Measurements from ENCODE around the gene HK1.

HK1 gene

GRCh38 chr10:69232252-69232651 lies 46.0 kb upstream of the HK1 start:
- H3K27me3 ChIP-seq (ENCODE audit: insufficient read depth, low read length), result no peaks in the 10 kb centered on the region
- no peak overlapping the region for H2AFZ ChIP-seq (ENCODE audit: low read length)
- no peaks in the 10 kb centered on the region for H3F3A ChIP-seq (ENCODE audit: insufficient read depth, low read length)
- H3K79me2 ChIP-seq (ENCODE audit: insufficient read depth, low read length), result no peaks in the 10 kb centered on the region
- no peaks in the 10 kb centered on the region for H3K9me2 ChIP-seq (ENCODE audit: low read depth, low read length)
- H3K27ac ChIP-seq (ENCODE audit: low read depth, low read length, poor library complexity, severe bottlenecking), result no peak overlapping the region
- H3K4me2 ChIP-seq (ENCODE audit: low read length), result no peak overlapping the region
- TF ChIP-seq CTCF (IDR thresholded peaks at IDR 0.05; ENCODE audit: low read length), result no peak
- TF ChIP-seq EZH2 (IDR thresholded peaks at IDR 0.05; ENCODE audit: borderline replicate concordance, low read length), result no peak
- H3K4me1 ChIP-seq (ENCODE audit: insufficient read depth, low read length, severe bottlenecking), result peaks cover 12% of the 10 kb centered on the region
- no peaks in the 10 kb centered on the region for H4K20me1 ChIP-seq (ENCODE audit: insufficient read depth, low read length)
- H3K9me3 ChIP-seq (ENCODE audit: low read length), result no peaks in the 10 kb centered on the region
- no peak overlapping the region for H3K9ac ChIP-seq (ENCODE audit: low read length)
- H3K36me3 ChIP-seq (ENCODE audit: insufficient read depth, low read length), result no peaks in the 10 kb centered on the region
- no peak overlapping the region for H3K4me3 ChIP-seq (ENCODE audit: low read depth, low read length, poor library complexity, severe bottlenecking)

GRCh38 chr10:69232736-69233480 lies 45.4 kb upstream of the HK1 start:
- Histone ChIP-seq H3K36me3 (ENCODE audit: insufficient read depth, low read length) (no peaks in the 10 kb centered on the region), H3K9me3 (ENCODE audit: low read length) (no peaks in the 10 kb centered on the region), H3K4me3 (ENCODE audit: low read depth, low read length, poor library complexity, severe bottlenecking) (no peak overlapping the region), H4K20me1 (ENCODE audit: insufficient read depth, low read length) (no peaks in the 10 kb centered on the region), H3K79me2 (ENCODE audit: insufficient read depth, low read length) (no peaks in the 10 kb centered on the region), H3K27ac (ENCODE audit: low read depth, low read length, poor library complexity, severe bottlenecking) (no peak overlapping the region), H3K9ac (ENCODE audit: low read length) (no peak overlapping the region), H3K4me1 (ENCODE audit: insufficient read depth, low read length, severe bottlenecking) (peaks cover 12% of the 10 kb centered on the region), H3K4me2 (ENCODE audit: low read length) (no peak overlapping the region), H3F3A (ENCODE audit: insufficient read depth, low read length) (no peaks in the 10 kb centered on the region), H2AFZ (ENCODE audit: low read length) (no peak overlapping the region), H3K9me2 (ENCODE audit: low read depth, low read length) (no peaks in the 10 kb centered on the region), H3K27me3 (ENCODE audit: insufficient read depth, low read length) (no peaks in the 10 kb centered on the region)
- TF ChIP-seq EZH2 (IDR thresholded peaks at IDR 0.05; ENCODE audit: borderline replicate concordance, low read length), result no peak
- no peak for TF ChIP-seq CTCF (IDR thresholded peaks at IDR 0.05; ENCODE audit: low read length)

- Histone ChIP-seq H3K9me3 (ENCODE audit: low read length) (no peaks in the 10 kb centered on the region), H3K9me2 (ENCODE audit: low read depth, low read length) (no peaks in the 10 kb centered on the region), H3K4me2 (ENCODE audit: low read length) (no peak overlapping the region), H3K4me1 (ENCODE audit: insufficient read depth, low read length, severe bottlenecking) (peaks cover 2% of the 10 kb centered on the region), H3K9ac (ENCODE audit: low read length) (no peak overlapping the region), H4K20me1 (ENCODE audit: insufficient read depth, low read length) (no peaks in the 10 kb centered on the region), H3K4me3 (ENCODE audit: low read depth, low read length, poor library complexity, severe bottlenecking) (no peak overlapping the region), H3K27me3 (ENCODE audit: insufficient read depth, low read length) (no peaks in the 10 kb centered on the region), H3F3A (ENCODE audit: insufficient read depth, low read length) (no peaks in the 10 kb centered on the region), H3K79me2 (ENCODE audit: insufficient read depth, low read length) (no peaks in the 10 kb centered on the region), H3K27ac (ENCODE audit: low read depth, low read length, poor library complexity, severe bottlenecking) (no peak overlapping the region), H3K36me3 (ENCODE audit: insufficient read depth, low read length) (no peaks in the 10 kb centered on the region), H2AFZ (ENCODE audit: low read length) (no peak overlapping the region)
- TF ChIP-seq CTCF (IDR thresholded peaks at IDR 0.05; ENCODE audit: low read length) (no peak), EZH2 (IDR thresholded peaks at IDR 0.05; ENCODE audit: borderline replicate concordance, low read length) (no peak)
Measured at GRCh38 chr10:69234447-69234846, 43.8 kb upstream of the HK1 start.
